GM13977 (cell line): Measurements from ENCODE around the gene AFF2.

Experiments used
- DNase-seq: peaks from one replicate; pipeline ENCODE4 v3.0.0; 2012; ENCODE audit warnings: low spot score
- CTCF ChIP-seq: IDR thresholded peaks from 2 replicates; pipeline ENCODE4 v1.5.1; 2012; ENCODE audit warnings: mild to moderate bottlenecking, control low read depth; ENCODE audit not compliant: insufficient read depth; ENCODE audit errors: extremely low read depth, missing control alignments
- in situ Hi-C: fragments of 300-500 bp; cut with MboI; formaldehyde crosslinking; loops from one replicate; pipeline ENCODE4 v1.12.0; 2022; ENCODE audit warnings: low sequenced_read_pairs, low pct_unique_long_range_greater_than_20kb, mixed read lengths, inconsistent platforms; ENCODE audit not compliant: unreplicated experiment

AFF2 gene

GRCh38 chrX:148555571-148556243 lies 55.3 kb downstream of the AFF2 start:
- no peak for TF ChIP-seq CTCF
- in situ Hi-C loops, result no loop called here
- DNase-seq, result no peak

- in situ Hi-C loops, result no loop called here
- DNase-seq, result no peak
- TF ChIP-seq CTCF, result no peak
Observed at GRCh38 chrX:148556498-148556897, 56.1 kb downstream of the AFF2 start.

- in situ Hi-C loops, result no loop called here
- no peak for DNase-seq
- no peak for TF ChIP-seq CTCF
Observed at GRCh38 chrX:148562846-148563245, 62.4 kb downstream of the AFF2 start.

- no peak for DNase-seq
- no peak for TF ChIP-seq CTCF
- in situ Hi-C loops, result no loop called here
Observed at GRCh38 chrX:148567229-148567628, 66.8 kb downstream of the AFF2 start.

- DNase-seq, result no peak
- TF ChIP-seq CTCF, result no peak
- in situ Hi-C loops, result no loop called here
Observed at GRCh38 chrX:148567779-148568178, 67.4 kb downstream of the AFF2 start.

GRCh38 chrX:148568763-148569162 lies 68.3 kb downstream of the AFF2 start:
- DNase-seq, result no peak
- in situ Hi-C loops, result no loop called here
- no peak for TF ChIP-seq CTCF
